MCF 10A (cell line): ENCODE results near the gene KCTD19. TPM values are rescaled to one million over a fixed set of nuclear protein-coding genes. Genes with fewer than 3 reads are reported as not detected.
"Not testable (repeated sequence)": the region's sequence is repeated elsewhere in the genome, so short reads cannot be mapped to it uniquely, and the experiment has no call there.

Source experiments
- Bru-seq: library from RNA; stranded (reverse); fragments of 400-500 nt; gene quantifications from one replicate; lab custom pipeline; 2021; lab: Mats Ljungman, UMichigan
- BruChase-seq, 2 experiments: library from RNA; stranded (reverse); fragments of 400-500 nt; gene quantifications; one replicate each; lab custom pipeline; 2021; lab: Mats Ljungman, UMichigan
- BruUV-seq: library from RNA; stranded (reverse); fragments of 400-500 nt; replicated peaks from 2 replicates; lab custom pipeline; 2021; lab: Mats Ljungman, UMichigan
- CTCF ChIA-PET: fragments of 300-600 bp; sonication (Branson Sonifier 250); formaldehyde crosslinking; extraction: SDS; loops from one replicate; lab custom pipeline; 2021; ENCODE audit warnings: antibody characterized with exemption, inconsistent platforms; lab: Yijun Ruan, JAX
- POLR2A ChIA-PET: fragments of 300-600, 350-650 bp; sonication (Branson Sonifier 250); formaldehyde crosslinking; extraction: SDS; loops from one replicate; lab custom pipeline; 2020; ENCODE audit warnings: antibody characterized with exemption, inconsistent platforms; lab: Yijun Ruan, JAX
- DNase-seq: peaks from one replicate; pipeline ENCODE4 v3.0.0-alpha.2; 2018; ENCODE audit not compliant: unreplicated experiment
- H3K27ac Mint-ChIP-seq: one replicate; pipeline ENCODE4 v1.8.0; 2022; ENCODE audit warnings: mild to moderate bottlenecking, low read depth, mixed read lengths; ENCODE audit not compliant: unreplicated experiment
- H3K27me3 Mint-ChIP-seq: one replicate; pipeline ENCODE4 v1.8.0; 2022; ENCODE audit warnings: mixed read lengths; ENCODE audit not compliant: insufficient read depth, unreplicated experiment
- H3K36me3 Mint-ChIP-seq: one replicate; pipeline ENCODE4 v1.8.0; 2022; ENCODE audit warnings: mild to moderate bottlenecking, moderate library complexity, mixed read lengths; ENCODE audit not compliant: insufficient read depth, unreplicated experiment
- H3K4me1 Mint-ChIP-seq: one replicate; pipeline ENCODE4 v1.8.0; 2022; ENCODE audit warnings: mixed read lengths; ENCODE audit not compliant: insufficient read depth, unreplicated experiment
- H3K4me3 Mint-ChIP-seq: one replicate; pipeline ENCODE4 v1.8.0; 2022; ENCODE audit warnings: mild to moderate bottlenecking, moderate library complexity, mixed read lengths; ENCODE audit not compliant: unreplicated experiment
- H3K9me3 Mint-ChIP-seq: one replicate; pipeline ENCODE4 v1.8.0; 2022; ENCODE audit warnings: mixed read lengths; ENCODE audit not compliant: unreplicated experiment
- CTCF ChIP-seq: fragments of 200-600 bp; IDR thresholded peaks from one replicate; pipeline ENCODE4 v1.8.0; 2022; ENCODE audit warnings: antibody characterized with exemption, mild to moderate bottlenecking; ENCODE audit not compliant: unreplicated experiment
- intact Hi-C: fragments of 100-400 bp; cut with micrococcal nuclease; formaldehyde crosslinking; loops from 2 replicates; pipeline ENCODE4 v1.14.1; 2022
- long read RNA-seq: library from polyadenylated mRNA; stranded (forward); transcript quantifications from one replicate; pipeline ENCODE4 v2.0.0, GENCODE V29; 2022
- total RNA-seq: library from RNA; stranded (reverse); gene quantifications from 2 replicates; pipeline ENCODE4 v1.2.3, GENCODE V29; 2022

KCTD19 gene
- total RNA-seq, result not detected in 2 replicates
- not detected for Bru-seq, nascent RNA
- percentile 3 among the genes with signal in this experiment for BruChase-seq, experiment 1, labeled RNA remaining after a 6-hour chase
- percentile 3 among the genes with signal in this experiment for BruChase-seq, experiment 2, labeled RNA remaining after a 2-hour chase
- long read RNA-seq, partial matches to known transcripts, result 0 of 11 reads
- long read RNA-seq, other reads (novel, unspliced or antisense), result 11 of 11 reads

- ChIA-PET CTCF (interaction anchor here (0.7 to 0.8 kb wide), 2 partner anchors 10 to 961 kb away, joined by 4 read pairs; no protein-coding TSS in a partner anchor), POLR2A (interaction anchor here (0.7 kb wide), 1 partner anchor 75 kb away, joined by 3 read pairs; no protein-coding TSS in a partner anchor)
- Mint-ChIP-seq H3K27me3 (peaks cover 47% of the 10 kb centered on the region), H3K9me3 (no peaks in the 10 kb centered on the region), H3K4me1 (no peaks in the 10 kb centered on the region), H3K4me3 (no peak within 1 kb of the TSS), H3K27ac (no peak within 1 kb of the TSS), H3K36me3 (no peaks in the 10 kb centered on the region)
- intact Hi-C loops, result no loop called here
- TF ChIP-seq CTCF, result no peak
- DNase-seq, result no peak
- BruUV-seq, result no TSS peak
Observed at GRCh38 chr16:67326472-67327309, at the start of gene KCTD19, which contains the start of gene LRRC36. KCTD19 (minus strand) TSS chr16:67326741; CDS start chr16:67326707, 34 bp downstream. LRRC36 (plus strand) TSS chr16:67326815; CDS start chr16:67326863, 48 bp downstream.

GRCh38 chr16:67376012-67376411, 49.5 kb upstream of the KCTD19 start:
- H3K27me3 Mint-ChIP-seq, POLR2A ChIA-PET, H3K36me3 Mint-ChIP-seq, H3K9me3 Mint-ChIP-seq, DNase-seq, H3K4me3 Mint-ChIP-seq, BruUV-seq, H3K27ac Mint-ChIP-seq, H3K4me1 Mint-ChIP-seq: not testable (repeated sequence)
- intact Hi-C loops, result loop anchor here (10.0 kb wide), 1 partner anchor 69 kb away; no protein-coding TSS in a partner anchor
- CTCF ChIA-PET, result interaction anchor here (0.8 to 1.7 kb wide), 2 partner anchors 40 to 45 kb away, joined by 5 to 6 read pairs; partner anchors contain the start of gene ZDHHC1

- POLR2A ChIA-PET, result no interaction called here
- peak; percentile 30 for DNase-seq
- intact Hi-C loops, result loop anchor here (5.0 to 10.0 kb wide), 3 partner anchors 45 to 95 kb away; partner anchors contain the start of gene ZDHHC1
- Mint-ChIP-seq H3K4me1 (no peaks in the 10 kb centered on the region), H3K27ac (no peak overlapping the region), H3K9me3 (no peaks in the 10 kb centered on the region), H3K4me3 (no peak overlapping the region), H3K27me3 (no peaks in the 10 kb centered on the region), H3K36me3 (no peaks in the 10 kb centered on the region)
- peak; percentile 24 for TF ChIP-seq CTCF
- BruUV-seq, result no TSS peak
- CTCF ChIA-PET, result interaction anchor here (0.6 to 1.2 kb wide), 4 partner anchors 48 to 105 kb away, joined by 3 to 5 read pairs (median 4); no protein-coding TSS in a partner anchor
Observed at GRCh38 chr16:67372664-67373063, 46.1 kb upstream of the KCTD19 start.

GRCh38 chr16:67370661-67371060, 44.1 kb upstream of the KCTD19 start:
- BruUV-seq, result no TSS peak
- H3K27me3 Mint-ChIP-seq, result peaks cover 7% of the 10 kb centered on the region
- no peaks in the 10 kb centered on the region for H3K4me1 Mint-ChIP-seq
- H3K4me3 Mint-ChIP-seq, result no peak overlapping the region
- no peak for DNase-seq
- CTCF ChIA-PET, result interaction anchor here (0.6 to 1.0 kb wide), 2 partner anchors 58 to 131 kb away, joined by 3 to 4 read pairs; no protein-coding TSS in a partner anchor
- H3K9me3 Mint-ChIP-seq, result no peaks in the 10 kb centered on the region
- intact Hi-C loops, result loop anchor here (5.0 to 10.0 kb wide), 3 partner anchors 47 to 97 kb away; partner anchors contain the start of gene ZDHHC1
- no peaks in the 10 kb centered on the region for H3K36me3 Mint-ChIP-seq
- POLR2A ChIA-PET, result no interaction called here
- H3K27ac Mint-ChIP-seq, result no peak overlapping the region
- no peak for TF ChIP-seq CTCF
